Measurements from ENCODE around the gene HRH1.
A peak's percentile ranks its signal among the peaks of the same experiment; 100 is the strongest.

Gene HRH1

DNA sequence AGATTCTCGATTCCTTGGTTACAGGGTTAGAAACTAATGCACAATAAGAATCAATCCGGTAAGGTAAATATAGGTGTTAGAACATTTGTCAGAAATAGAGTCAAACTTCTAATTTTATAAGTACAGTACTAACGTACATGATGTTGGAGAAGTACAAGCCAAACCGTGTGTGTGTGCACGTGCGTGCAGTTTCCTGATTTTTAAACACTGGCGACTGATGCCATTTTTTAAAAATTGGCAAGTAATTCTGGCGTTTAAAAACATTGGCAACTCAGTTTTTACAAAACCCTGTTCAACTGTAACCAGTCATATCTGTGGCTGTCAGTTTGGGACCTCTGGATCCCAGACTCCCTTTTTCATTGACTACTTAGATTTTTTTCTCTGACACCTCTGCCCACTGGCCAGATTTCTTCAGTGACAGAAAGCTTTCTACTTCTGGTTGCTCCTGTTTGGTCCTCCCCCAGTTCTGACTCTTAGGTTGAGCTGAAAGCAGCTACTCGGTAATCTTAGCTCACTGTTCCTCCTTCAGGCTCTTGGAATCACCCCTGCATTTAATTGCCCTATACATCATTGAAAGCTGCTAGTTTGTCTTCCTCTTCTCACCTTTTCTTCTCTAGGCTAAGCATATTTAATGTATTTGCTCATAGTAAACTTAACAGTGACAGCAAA is 118.7 kb downstream of the HRH1 start:
- no peaks in the 10 kb centered on the region for H3K9me2 ChIP-seq (ENCODE audit: low read depth, low read length)
- H4K20me1 ChIP-seq (ENCODE audit: insufficient read depth, low read length) = no peaks in the 10 kb centered on the region
- peaks cover 16% of the 10 kb centered on the region; the same call in 1 of the 2 replicates for H3K36me3 ChIP-seq (ENCODE audit: insufficient read depth, low read length)
- H3K4me1 ChIP-seq (ENCODE audit: insufficient read depth, low read length, severe bottlenecking) = peaks cover 18% of the 10 kb centered on the region
- H3K4me2 ChIP-seq (ENCODE audit: low read length) = peak overlapping the region; percentile 73
- no peaks in the 10 kb centered on the region for H3K9me3 ChIP-seq (ENCODE audit: low read length)
- H3K9ac ChIP-seq (ENCODE audit: low read length) = peak overlapping the region; percentile 91
- H3F3A ChIP-seq (ENCODE audit: insufficient read depth, low read length) = no peaks in the 10 kb centered on the region
- TF ChIP-seq, protein P1, sequence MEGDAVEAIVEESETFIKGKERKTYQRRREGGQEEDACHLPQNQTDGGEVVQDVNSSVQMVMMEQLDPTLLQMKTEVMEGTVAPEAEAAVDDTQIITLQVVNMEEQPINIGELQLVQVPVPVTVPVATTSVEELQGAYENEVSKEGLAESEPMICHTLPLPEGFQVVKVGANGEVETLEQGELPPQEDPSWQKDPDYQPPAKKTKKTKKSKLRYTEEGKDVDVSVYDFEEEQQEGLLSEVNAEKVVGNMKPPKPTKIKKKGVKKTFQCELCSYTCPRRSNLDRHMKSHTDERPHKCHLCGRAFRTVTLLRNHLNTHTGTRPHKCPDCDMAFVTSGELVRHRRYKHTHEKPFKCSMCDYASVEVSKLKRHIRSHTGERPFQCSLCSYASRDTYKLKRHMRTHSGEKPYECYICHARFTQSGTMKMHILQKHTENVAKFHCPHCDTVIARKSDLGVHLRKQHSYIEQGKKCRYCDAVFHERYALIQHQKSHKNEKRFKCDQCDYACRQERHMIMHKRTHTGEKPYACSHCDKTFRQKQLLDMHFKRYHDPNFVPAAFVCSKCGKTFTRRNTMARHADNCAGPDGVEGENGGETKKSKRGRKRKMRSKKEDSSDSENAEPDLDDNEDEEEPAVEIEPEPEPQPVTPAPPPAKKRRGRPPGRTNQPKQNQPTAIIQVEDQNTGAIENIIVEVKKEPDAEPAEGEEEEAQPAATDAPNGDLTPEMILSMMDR (IDR thresholded peaks at IDR 0.05; ENCODE audit: low read length) = no peak
- TF ChIP-seq EZH2 (IDR thresholded peaks at IDR 0.05; ENCODE audit: borderline replicate concordance, low read length) = no peak
- peaks cover 21% of the 10 kb centered on the region for H3K79me2 ChIP-seq (ENCODE audit: insufficient read depth, low read length)
- peak overlapping the region; percentile 5 for H3K27ac ChIP-seq (ENCODE audit: low read depth, low read length, poor library complexity, severe bottlenecking)
- no peak overlapping the region for H2AFZ ChIP-seq (ENCODE audit: low read length)
- no peaks in the 10 kb centered on the region for H3K27me3 ChIP-seq (ENCODE audit: insufficient read depth, low read length)
- H3K4me3 ChIP-seq (ENCODE audit: low read depth, low read length, poor library complexity, severe bottlenecking) = peak overlapping the region; percentile 86

DNA sequence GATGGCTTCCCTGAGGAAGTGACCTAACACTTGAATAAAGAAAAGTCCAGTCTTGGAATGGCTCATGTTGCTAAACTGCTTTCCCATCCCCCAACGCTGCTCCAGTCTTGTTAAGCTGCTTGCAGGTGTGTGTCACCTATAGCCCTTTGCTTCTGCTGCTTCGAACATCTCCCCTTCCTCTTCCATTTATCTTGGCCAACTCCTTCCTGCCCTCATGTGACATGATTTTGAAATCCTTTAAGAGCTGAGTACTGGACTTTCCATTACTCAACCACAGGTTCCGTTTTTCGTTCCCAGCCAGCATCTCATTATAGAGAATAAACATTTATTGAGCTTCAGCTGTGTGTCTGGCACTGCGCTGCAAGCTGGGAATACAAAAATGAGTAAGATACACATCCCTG is 119.6 kb downstream of the HRH1 start:
- H3K27me3 ChIP-seq (ENCODE audit: insufficient read depth, low read length) = no peaks in the 10 kb centered on the region
- H2AFZ ChIP-seq (ENCODE audit: low read length) = no peak overlapping the region
- H3K27ac ChIP-seq (ENCODE audit: low read depth, low read length, poor library complexity, severe bottlenecking) = no peak overlapping the region
- no peaks in the 10 kb centered on the region for H3F3A ChIP-seq (ENCODE audit: insufficient read depth, low read length)
- no peak for TF ChIP-seq EZH2 (IDR thresholded peaks at IDR 0.05; ENCODE audit: borderline replicate concordance, low read length)
- TF ChIP-seq, protein P1 (IDR thresholded peaks at IDR 0.05; ENCODE audit: low read length) = no peak
- H3K9me3 ChIP-seq (ENCODE audit: low read length) = no peaks in the 10 kb centered on the region
- H3K9ac ChIP-seq (ENCODE audit: low read length) = no peak overlapping the region
- peak overlapping the region; percentile 73; the same call in 1 of the 2 replicates for H3K4me2 ChIP-seq (ENCODE audit: low read length)
- H4K20me1 ChIP-seq (ENCODE audit: insufficient read depth, low read length) = no peaks in the 10 kb centered on the region
- H3K4me1 ChIP-seq (ENCODE audit: insufficient read depth, low read length, severe bottlenecking) = peaks cover 18% of the 10 kb centered on the region
- peaks cover 21% of the 10 kb centered on the region for H3K79me2 ChIP-seq (ENCODE audit: insufficient read depth, low read length)
- peaks cover 16% of the 10 kb centered on the region; the same call in 1 of the 2 replicates for H3K36me3 ChIP-seq (ENCODE audit: insufficient read depth, low read length)
- H3K4me3 ChIP-seq (ENCODE audit: low read depth, low read length, poor library complexity, severe bottlenecking) = no peak overlapping the region
- no peaks in the 10 kb centered on the region for H3K9me2 ChIP-seq (ENCODE audit: low read depth, low read length)

DNA sequence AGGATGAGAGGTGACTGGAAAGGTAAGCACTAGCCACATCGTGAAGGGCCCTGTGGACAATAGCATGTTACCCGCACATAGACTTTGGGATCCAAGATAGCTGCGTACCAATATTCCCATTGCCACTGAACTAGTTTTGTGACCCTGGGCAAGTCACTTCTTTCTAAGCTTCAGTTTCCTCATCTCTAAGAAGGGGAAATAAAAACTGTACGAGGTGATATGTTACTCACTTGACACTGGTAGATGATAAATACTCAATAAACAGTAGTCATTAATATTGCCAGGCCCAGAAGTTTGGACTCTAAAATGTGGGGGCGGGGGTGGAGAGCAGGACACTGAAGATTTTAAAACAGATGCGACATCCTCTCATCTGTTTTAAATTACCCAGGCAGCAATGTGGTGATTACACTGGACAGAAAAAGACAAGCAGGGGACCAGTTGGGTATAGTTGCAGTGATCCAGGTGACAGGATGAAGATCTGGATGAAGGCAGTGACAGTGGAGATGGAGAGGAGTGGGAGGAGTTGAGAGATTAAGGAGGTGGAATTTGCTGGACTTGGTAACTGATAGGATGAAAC is 120.4 kb downstream of the HRH1 start:
- Histone ChIP-seq H3K9me2 (ENCODE audit: low read depth, low read length) (no peaks in the 10 kb centered on the region), H3K27me3 (ENCODE audit: insufficient read depth, low read length) (no peaks in the 10 kb centered on the region), H3F3A (ENCODE audit: insufficient read depth, low read length) (no peaks in the 10 kb centered on the region), H3K9me3 (ENCODE audit: low read length) (no peaks in the 10 kb centered on the region), H4K20me1 (ENCODE audit: insufficient read depth, low read length) (no peaks in the 10 kb centered on the region), H3K79me2 (ENCODE audit: insufficient read depth, low read length) (peaks cover 21% of the 10 kb centered on the region), H3K9ac (ENCODE audit: low read length) (no peak overlapping the region), H3K36me3 (ENCODE audit: insufficient read depth, low read length) (peaks cover 16% of the 10 kb centered on the region; the same call in 1 of the 2 replicates), H3K4me1 (ENCODE audit: insufficient read depth, low read length, severe bottlenecking) (peaks cover 18% of the 10 kb centered on the region), H3K4me2 (ENCODE audit: low read length) (no peak overlapping the region), H2AFZ (ENCODE audit: low read length) (no peak overlapping the region), H3K27ac (ENCODE audit: low read depth, low read length, poor library complexity, severe bottlenecking) (no peak overlapping the region), H3K4me3 (ENCODE audit: low read depth, low read length, poor library complexity, severe bottlenecking) (no peak overlapping the region)
- no peak for TF ChIP-seq EZH2 (IDR thresholded peaks at IDR 0.05; ENCODE audit: borderline replicate concordance, low read length)
- TF ChIP-seq, protein P1 (IDR thresholded peaks at IDR 0.05; ENCODE audit: low read length) = no peak
